OCI-LY7 (cell line): ENCODE results near the gene TMEM176A.
A peak's percentile ranks its signal among the peaks of the same experiment; 100 is the strongest.

Source experiments
- EZH2phosphoT487 ChIP-seq: fragments of 200-600 bp; sonication (generic); IDR thresholded peaks from 2 replicates; pipeline ENCODE4 v1.6.1; 2018; ENCODE audit warnings: low read depth, borderline replicate concordance, mild to moderate bottlenecking, mixed run types, antibody characterized with exemption, low read length, moderate library complexity, mixed read lengths
- TF ChIP-seq, protein P1 (sequence below): fragments of 200-600 bp; sonication (generic); conservative IDR thresholded peaks from 2 replicates; pipeline ENCODE4 v1.5.1; 2014; ENCODE audit warnings: mild to moderate bottlenecking, antibody characterized with exemption, low read length, moderate library complexity, mixed read lengths

DNA sequence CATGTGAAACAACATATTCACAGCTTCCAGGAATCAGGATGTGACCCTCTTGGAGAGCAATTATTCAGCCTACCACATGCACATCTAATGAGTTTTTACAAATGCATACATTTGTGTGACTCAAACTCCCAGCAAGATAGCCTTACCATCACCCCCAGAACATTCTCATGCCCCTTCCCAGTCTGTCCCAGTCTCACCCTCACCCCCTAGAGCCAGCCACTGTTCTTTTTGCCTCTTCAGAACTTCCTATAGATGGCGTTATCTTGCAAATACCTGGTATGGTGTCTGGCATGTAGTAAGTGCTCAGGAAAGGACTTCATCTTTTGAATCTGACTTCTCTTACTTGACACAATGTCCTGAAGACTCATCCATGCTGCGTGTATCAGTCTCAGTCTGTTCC lies 27.8 kb downstream of the TMEM176A start:
- TF ChIP-seq, protein P1, sequence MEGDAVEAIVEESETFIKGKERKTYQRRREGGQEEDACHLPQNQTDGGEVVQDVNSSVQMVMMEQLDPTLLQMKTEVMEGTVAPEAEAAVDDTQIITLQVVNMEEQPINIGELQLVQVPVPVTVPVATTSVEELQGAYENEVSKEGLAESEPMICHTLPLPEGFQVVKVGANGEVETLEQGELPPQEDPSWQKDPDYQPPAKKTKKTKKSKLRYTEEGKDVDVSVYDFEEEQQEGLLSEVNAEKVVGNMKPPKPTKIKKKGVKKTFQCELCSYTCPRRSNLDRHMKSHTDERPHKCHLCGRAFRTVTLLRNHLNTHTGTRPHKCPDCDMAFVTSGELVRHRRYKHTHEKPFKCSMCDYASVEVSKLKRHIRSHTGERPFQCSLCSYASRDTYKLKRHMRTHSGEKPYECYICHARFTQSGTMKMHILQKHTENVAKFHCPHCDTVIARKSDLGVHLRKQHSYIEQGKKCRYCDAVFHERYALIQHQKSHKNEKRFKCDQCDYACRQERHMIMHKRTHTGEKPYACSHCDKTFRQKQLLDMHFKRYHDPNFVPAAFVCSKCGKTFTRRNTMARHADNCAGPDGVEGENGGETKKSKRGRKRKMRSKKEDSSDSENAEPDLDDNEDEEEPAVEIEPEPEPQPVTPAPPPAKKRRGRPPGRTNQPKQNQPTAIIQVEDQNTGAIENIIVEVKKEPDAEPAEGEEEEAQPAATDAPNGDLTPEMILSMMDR: peak; percentile 39; the same call in 1 of the 2 replicates
- no peak for TF ChIP-seq EZH2phosphoT487
